ENCODE results near the gene WDR70.

GRCh38 chr5:37710965-37711364 lies 331.8 kb downstream of the WDR70 start:
- no peak for TF ChIP-seq CTCF (conservative IDR thresholded peaks at IDR 0.05; ENCODE audit: low read depth, low read length)
- TF ChIP-seq EZH2 (IDR thresholded peaks at IDR 0.05; ENCODE audit: low read length, unreplicated experiment): no peak
- no peak for TF ChIP-seq EZH2phosphoT487 (IDR thresholded peaks at IDR 0.05; ENCODE audit: borderline replicate concordance, low read length)
